Endodermal cell (in vitro differentiated cells): Measurements from ENCODE around the gene PARD6G. TPM values are rescaled to one million over a fixed set of nuclear protein-coding genes. Genes with fewer than 3 reads are reported as not detected.

Experiments used
- DNase-seq: peaks from one replicate; pipeline ENCODE4 v3.0.0-alpha.2; 2017
- H3K27ac ChIP-seq: 2 replicates; pipeline ENCODE4 v1.5.1; 2013; ENCODE audit warnings: mild to moderate bottlenecking, low read depth, low read length, moderate library complexity
- H3K27me3 ChIP-seq: 2 replicates; pipeline ENCODE4 v1.6.1; 2013; ENCODE audit warnings: mild to moderate bottlenecking, low read length, moderate library complexity; ENCODE audit not compliant: insufficient read depth, control insufficient read depth, poor library complexity, severe bottlenecking
- H3K36me3 ChIP-seq: 2 replicates; pipeline ENCODE4 v1.7.0; 2013; ENCODE audit warnings: mild to moderate bottlenecking, low read length, moderate library complexity; ENCODE audit not compliant: control insufficient read depth, insufficient read depth
- H3K4me1 ChIP-seq: one replicate; pipeline ENCODE4 v1.7.0; 2013; ENCODE audit warnings: low read length; ENCODE audit not compliant: control insufficient read depth, insufficient read depth
- H3K4me3 ChIP-seq: 2 replicates; pipeline ENCODE4 v1.5.1; 2013; ENCODE audit warnings: mild to moderate bottlenecking, low read length, moderate library complexity
- H3K9ac ChIP-seq: 2 replicates; pipeline ENCODE4 v1.6.1; 2013; ENCODE audit warnings: mild to moderate bottlenecking, low read length, moderate library complexity; ENCODE audit not compliant: poor library complexity, severe bottlenecking; ENCODE audit errors: extremely low read depth
- H3K9me3 ChIP-seq: 2 replicates; pipeline ENCODE4 v1.6.1; 2013; ENCODE audit warnings: mild to moderate bottlenecking, low read length, moderate library complexity; ENCODE audit not compliant: control insufficient read depth
- H3K27ac Mint-ChIP-seq: 2 replicates; pipeline ENCODE4 v1.8.0; 2020; ENCODE audit warnings: mixed read lengths
- H3K27me3 Mint-ChIP-seq: 2 replicates; pipeline ENCODE4 v1.8.0; 2021; ENCODE audit warnings: mild to moderate bottlenecking, mixed read lengths; ENCODE audit not compliant: insufficient read depth
- H3K36me3 Mint-ChIP-seq: 2 replicates; pipeline ENCODE4 v1.8.0; 2020; ENCODE audit warnings: low read depth, mixed read lengths
- H3K4me1 Mint-ChIP-seq: 2 replicates; pipeline ENCODE4 v1.8.0; 2020; ENCODE audit warnings: mixed read lengths
- H3K4me3 Mint-ChIP-seq: 2 replicates; pipeline ENCODE4 v1.8.0; 2020; ENCODE audit warnings: mild to moderate bottlenecking, moderate library complexity, mixed read lengths
- H3K9me3 Mint-ChIP-seq: 2 replicates; pipeline ENCODE4 v1.8.0; 2020; ENCODE audit warnings: mild to moderate bottlenecking, mixed read lengths
- CTCF ChIP-seq: fragments of 200-600 bp; sonication (generic); conservative IDR thresholded peaks from 2 replicates; pipeline ENCODE4 v1.5.0; 2021; ENCODE audit warnings: antibody characterized with exemption, mild to moderate bottlenecking
- WGBS, 2 experiments: methylation state at CpG; one replicate each; pipeline versions ENCODE4 v1.1.5 to v1.1.7; 2013; ENCODE audit warnings: missing lambda C conversion rate in 2 of 2, mixed read lengths in 1 of 2; ENCODE audit not compliant: insufficient coverage in 1 of 2, insufficient read length in 1 of 2; 5-methylcytosine and 5-hydroxymethylcytosine counted together
- total RNA-seq, 2 donors: library from RNA; stranded (reverse); fragmentation: NEBNext Ultra II Directional in 1 of 2; extraction: Animal tissue kit (Norgen Biotek cat#: 25700) in 1 of 2; gene quantifications; 2 replicates in 1 of 2; 3 replicates in 1 of 2; pipeline ENCODE4 v1.2.1, GENCODE V29; 2021

PARD6G gene
- total RNA-seq, 2 donors from 2014 or later: 15.4 to 17.3 TPM

- peaks cover 7% of the 10 kb centered on the region for H3K4me1 Mint-ChIP-seq
- DNase-seq: peak; percentile 14
- WGBS, 2 experiments: 95 to 98% methylated on average over 5 of the region's 5 CpGs
- H3K27ac Mint-ChIP-seq: no peak overlapping the region
- Histone ChIP-seq H3K27ac (no peak overlapping the region), H3K27me3 (no peaks in the 10 kb centered on the region), H3K4me1 (no peaks in the 10 kb centered on the region), H3K4me3 (no peak overlapping the region), H3K9me3 (no peaks in the 10 kb centered on the region), H3K36me3 (peaks cover 72% of the 10 kb centered on the region), H3K9ac (no peak overlapping the region)
- peaks cover 36% of the 10 kb centered on the region for H3K36me3 Mint-ChIP-seq
- no peaks in the 10 kb centered on the region for H3K27me3 Mint-ChIP-seq
- no peak overlapping the region for H3K4me3 Mint-ChIP-seq
- no peaks in the 10 kb centered on the region for H3K9me3 Mint-ChIP-seq
- TF ChIP-seq CTCF: no peak
Measured at GRCh38 chr18:80145196-80145804, 102.0 kb downstream of the PARD6G start.

GRCh38 chr18:80143881-80144280 lies 103.4 kb downstream of the PARD6G start:
- Mint-ChIP-seq H3K27ac (no peak overlapping the region), H3K4me1 (peaks cover 6% of the 10 kb centered on the region), H3K4me3 (no peak overlapping the region), H3K9me3 (no peaks in the 10 kb centered on the region), H3K36me3 (peaks cover 33% of the 10 kb centered on the region), H3K27me3 (no peaks in the 10 kb centered on the region)
- Histone ChIP-seq H3K27ac (no peak overlapping the region), H3K4me1 (no peaks in the 10 kb centered on the region), H3K9me3 (no peaks in the 10 kb centered on the region), H3K27me3 (no peaks in the 10 kb centered on the region), H3K4me3 (no peak overlapping the region), H3K36me3 (peaks cover 72% of the 10 kb centered on the region), H3K9ac (no peak overlapping the region)
- DNase-seq: no peak
- WGBS, 2 experiments: 91 to 94% methylated on average over 2 of the region's 2 CpGs
- TF ChIP-seq CTCF: no peak

- Mint-ChIP-seq H3K27ac (no peak overlapping the region), H3K27me3 (no peaks in the 10 kb centered on the region), H3K36me3 (peaks cover 47% of the 10 kb centered on the region), H3K9me3 (no peaks in the 10 kb centered on the region), H3K4me3 (no peak overlapping the region), H3K4me1 (peaks cover 6% of the 10 kb centered on the region)
- no peaks in the 10 kb centered on the region for H3K4me1 ChIP-seq
- H3K27ac ChIP-seq: no peak overlapping the region
- WGBS, 2 experiments: 94% methylated on average over 5 of the region's 5 CpGs; no CpG with 5 or more reads in 1 of the 2 experiments
- H3K4me3 ChIP-seq: no peak overlapping the region
- H3K9me3 ChIP-seq: no peaks in the 10 kb centered on the region
- H3K9ac ChIP-seq: no peak overlapping the region
- H3K36me3 ChIP-seq: peaks cover 74% of the 10 kb centered on the region
- no peaks in the 10 kb centered on the region for H3K27me3 ChIP-seq
- no peak for TF ChIP-seq CTCF
- peak; percentile 38 for DNase-seq
Measured at GRCh38 chr18:80140455-80140985, 106.8 kb downstream of the PARD6G start.
